HG02870 (cell line): ENCODE data around the gene PBRM1.
A peak's percentile ranks its signal among the peaks of the same experiment; 100 is the strongest.

ENCODE experiments used
- ATAC-seq: cut with Tn5 transposase; IDR thresholded peaks from one replicate; pipeline ENCODE4 v1.9.1; 2021; ENCODE audit warnings: mild to moderate bottlenecking, moderate library complexity; ENCODE audit not compliant: unreplicated experiment

Gene PBRM1

GRCh38 chr3:52670621-52671521, 14.8 kb downstream of the PBRM1 start:
- peak; percentile 89 for ATAC-seq

GRCh38 chr3:52663098-52663497, 22.6 kb downstream of the PBRM1 start:
- ATAC-seq = no peak

- no peak for ATAC-seq
These were observed 25.7 kb downstream of the PBRM1 start for GRCh38 chr3:52660046-52660445.

GRCh38 chr3:52655895-52656294, 29.8 kb downstream of the PBRM1 start:
- ATAC-seq = no peak

GRCh38 chr3:52651592-52651991, 34.1 kb downstream of the PBRM1 start:
- ATAC-seq = no peak

- ATAC-seq = no peak
These were observed 35.3 kb downstream of the PBRM1 start for GRCh38 chr3:52650439-52650838.

- no peak for ATAC-seq
These were observed 36.1 kb downstream of the PBRM1 start for GRCh38 chr3:52649461-52650210.

- no peak for ATAC-seq
These were observed 40.2 kb downstream of the PBRM1 start for GRCh38 chr3:52645549-52645948.

- ATAC-seq = no peak
These were observed 49.0 kb downstream of the PBRM1 start for GRCh38 chr3:52636673-52637072.

- ATAC-seq = no peak
These were observed 51.9 kb downstream of the PBRM1 start for GRCh38 chr3:52633786-52634185.

GRCh38 chr3:52625041-52625440, 60.7 kb downstream of the PBRM1 start:
- ATAC-seq = no peak

- no peak for ATAC-seq
These were observed 62.4 kb downstream of the PBRM1 start for GRCh38 chr3:52623234-52623792.

GRCh38 chr3:52620580-52620979, 65.1 kb downstream of the PBRM1 start:
- no peak for ATAC-seq

- no peak for ATAC-seq
These were observed 70.5 kb downstream of the PBRM1 start for GRCh38 chr3:52615166-52615565.

- ATAC-seq = no peak
These were observed 71.0 kb downstream of the PBRM1 start for GRCh38 chr3:52614689-52615088.

- ATAC-seq = no peak
These were observed 76.3 kb downstream of the PBRM1 start for GRCh38 chr3:52609316-52609815.

GRCh38 chr3:52608337-52608736, 77.4 kb downstream of the PBRM1 start:
- no peak for ATAC-seq

GRCh38 chr3:52606373-52607085, 79.2 kb downstream of the PBRM1 start:
- no peak for ATAC-seq

- no peak for ATAC-seq
These were observed 85.5 kb downstream of the PBRM1 start for GRCh38 chr3:52600258-52600657.

- ATAC-seq = no peak
These were observed 89.0 kb downstream of the PBRM1 start for GRCh38 chr3:52596658-52597265.
